Measurements from ENCODE around the gene PCSK5.
A peak's percentile ranks its signal among the peaks of the same experiment; 100 is the strongest.
"Not testable (repeated sequence)": the region's sequence is repeated elsewhere in the genome, so short reads cannot be mapped to it uniquely, and the experiment has no call there.

PCSK5 gene

GRCh38 chr9:75890472-75891276, at the start of gene PCSK5:
Gene PCSK5, plus strand, starts transcription at chr9:75890673. Its CDS starts 509 bp downstream, at chr9:75891182.
- peak; percentile 52 for DNase-seq (ENCODE audit: low read depth in 2 of 2)

- DNase-seq (ENCODE audit: low read depth in 2 of 2): no peak
Measured at GRCh38 chr9:75844321-75844720, 46.2 kb upstream of the PCSK5 start.

GRCh38 chr9:75845806-75846205, 44.7 kb upstream of the PCSK5 start:
- no peak for DNase-seq (ENCODE audit: low read depth in 2 of 2)

GRCh38 chr9:75847085-75847484, 43.4 kb upstream of the PCSK5 start:
- DNase-seq (ENCODE audit: low read depth in 2 of 2): no peak

DNA sequence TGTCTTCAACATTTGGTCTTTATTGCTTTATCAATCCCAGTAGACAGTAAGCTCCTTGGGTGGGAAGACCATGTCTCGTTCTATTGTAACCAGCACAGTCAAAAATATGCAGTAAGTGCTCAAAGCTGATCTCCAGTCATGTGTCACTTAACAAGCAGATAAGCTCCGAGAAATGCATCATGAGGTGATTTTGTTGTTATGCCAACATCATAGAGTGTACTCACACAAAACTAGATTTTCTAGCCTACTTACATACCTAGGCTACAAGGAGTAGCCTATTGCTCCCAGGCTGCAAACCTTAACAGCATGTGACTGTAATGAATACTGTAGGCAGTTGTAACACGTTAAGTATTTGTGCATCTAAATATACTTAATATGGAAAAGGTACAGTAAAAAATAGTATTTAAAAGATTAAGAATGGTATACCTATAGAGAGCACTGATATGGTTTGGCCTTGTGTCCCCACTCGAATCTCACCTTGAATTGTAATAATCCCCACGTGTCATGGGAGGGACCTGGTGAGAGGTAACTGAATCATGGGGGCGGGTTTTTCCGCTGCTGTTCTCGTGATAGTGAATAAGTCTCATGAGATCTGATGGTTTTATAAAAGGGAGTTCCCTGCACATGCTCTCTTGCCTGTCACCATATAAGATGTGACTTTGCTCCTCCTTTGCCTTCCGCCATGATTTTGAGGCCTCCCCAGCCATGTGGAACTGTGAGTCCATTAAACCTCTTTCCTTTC, 39.8 kb upstream of the PCSK5 start:
- no peak for DNase-seq (ENCODE audit: low read depth in 2 of 2)

GRCh38 chr9:75851917-75852316, 38.6 kb upstream of the PCSK5 start:
- DNase-seq (ENCODE audit: low read depth in 2 of 2): no peak

DNA sequence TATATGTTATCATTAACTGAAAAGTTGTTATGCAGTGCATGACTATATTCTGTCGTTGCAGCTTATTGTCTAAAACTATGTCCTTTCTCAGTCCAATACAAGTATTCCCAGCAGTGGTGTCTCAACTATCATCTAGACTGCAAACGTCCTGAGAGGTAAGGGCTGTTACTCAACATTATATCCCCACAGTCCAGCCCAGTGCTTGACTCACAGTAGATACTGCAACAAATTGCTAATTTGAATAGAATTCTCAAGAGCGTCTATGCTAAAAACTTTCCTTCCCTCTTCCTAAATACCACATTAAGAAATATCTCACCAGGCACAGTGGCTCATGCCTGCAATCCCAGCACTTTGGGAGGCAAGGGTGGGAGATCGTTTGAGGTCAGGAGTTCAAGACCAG, 37.7 kb upstream of the PCSK5 start:
- DNase-seq (ENCODE audit: low read depth in 2 of 2): no peak

- no peak for DNase-seq (ENCODE audit: low read depth in 2 of 2)
Measured at GRCh38 chr9:75855509-75855908, 35.0 kb upstream of the PCSK5 start.

GRCh38 chr9:75858497-75859092, 31.9 kb upstream of the PCSK5 start:
- DNase-seq (ENCODE audit: low read depth in 2 of 2): no peak

DNA sequence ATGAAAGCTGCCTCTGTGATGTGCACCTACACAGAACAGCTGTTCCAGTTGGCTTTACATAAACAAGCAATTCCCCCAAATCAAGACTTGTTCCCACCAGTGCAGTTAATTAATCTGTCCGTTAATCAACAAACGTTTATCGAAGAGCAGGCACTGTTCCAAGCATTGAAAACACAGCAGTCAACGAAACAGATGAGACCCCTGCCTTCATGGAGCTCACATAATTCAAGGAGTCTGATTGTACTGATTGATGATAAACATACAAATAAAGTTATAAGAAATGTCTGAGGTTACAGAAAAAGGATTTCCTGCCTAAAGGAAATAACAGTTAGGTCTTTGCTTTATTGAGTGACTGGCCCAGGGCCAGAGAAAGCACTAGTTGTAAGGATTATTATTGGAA, 26.2 kb upstream of the PCSK5 start:
- DNase-seq (ENCODE audit: low read depth in 2 of 2): no peak

- DNase-seq (ENCODE audit: low read depth in 2 of 2): peak in 1 of 2 donors; percentile 18
Measured at GRCh38 chr9:75866273-75866871, 24.1 kb upstream of the PCSK5 start.

DNA sequence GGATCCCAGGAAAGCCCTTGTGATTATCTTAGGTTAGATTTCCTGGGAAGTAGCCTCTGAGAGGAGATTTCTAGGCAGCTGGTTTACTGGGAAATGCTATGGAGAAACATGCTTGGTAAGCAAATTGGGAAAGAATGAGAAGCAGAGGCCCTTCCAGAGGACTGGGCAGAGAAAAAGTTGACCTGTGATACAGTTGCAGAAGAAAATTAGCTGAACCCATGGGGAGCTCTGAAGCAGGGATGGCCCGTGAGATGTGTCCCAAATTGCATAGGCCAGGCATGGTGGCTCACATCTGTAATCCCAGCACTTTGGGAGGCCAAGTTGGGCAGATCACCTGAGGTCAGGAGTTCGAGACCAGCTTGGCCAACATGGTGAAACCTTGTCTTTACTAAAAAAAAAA, 21.9 kb upstream of the PCSK5 start:
- not testable (repeated sequence) for DNase-seq (ENCODE audit: low read depth in 2 of 2)

GRCh38 chr9:75869236-75869635, 21.2 kb upstream of the PCSK5 start:
- no peak for DNase-seq (ENCODE audit: low read depth in 2 of 2)

- no peak for DNase-seq (ENCODE audit: low read depth in 2 of 2)
Measured at GRCh38 chr9:75870450-75870849, 20.0 kb upstream of the PCSK5 start.

GRCh38 chr9:75871624-75872023, 18.8 kb upstream of the PCSK5 start:
- no peak for DNase-seq (ENCODE audit: low read depth in 2 of 2)

DNA sequence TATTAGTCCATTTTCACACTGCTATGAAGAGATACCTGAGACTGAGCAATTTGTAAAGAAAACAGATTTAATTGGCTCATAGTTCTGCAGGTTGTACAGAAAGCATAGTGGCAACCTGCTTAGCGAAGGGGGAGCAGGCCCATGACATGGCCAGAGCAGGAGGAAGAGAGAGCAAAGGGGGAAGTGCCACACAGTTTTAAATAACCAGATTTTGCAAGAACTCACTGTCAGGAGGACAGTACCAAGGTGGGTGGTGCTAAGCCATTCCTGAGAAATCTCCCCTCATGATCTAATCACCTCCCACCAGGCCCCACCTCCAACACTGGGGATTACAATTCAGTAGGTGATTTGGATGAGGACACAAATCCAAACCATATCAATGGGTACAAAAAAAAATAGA, 16.8 kb upstream of the PCSK5 start:
- DNase-seq (ENCODE audit: low read depth in 2 of 2): no peak

DNA sequence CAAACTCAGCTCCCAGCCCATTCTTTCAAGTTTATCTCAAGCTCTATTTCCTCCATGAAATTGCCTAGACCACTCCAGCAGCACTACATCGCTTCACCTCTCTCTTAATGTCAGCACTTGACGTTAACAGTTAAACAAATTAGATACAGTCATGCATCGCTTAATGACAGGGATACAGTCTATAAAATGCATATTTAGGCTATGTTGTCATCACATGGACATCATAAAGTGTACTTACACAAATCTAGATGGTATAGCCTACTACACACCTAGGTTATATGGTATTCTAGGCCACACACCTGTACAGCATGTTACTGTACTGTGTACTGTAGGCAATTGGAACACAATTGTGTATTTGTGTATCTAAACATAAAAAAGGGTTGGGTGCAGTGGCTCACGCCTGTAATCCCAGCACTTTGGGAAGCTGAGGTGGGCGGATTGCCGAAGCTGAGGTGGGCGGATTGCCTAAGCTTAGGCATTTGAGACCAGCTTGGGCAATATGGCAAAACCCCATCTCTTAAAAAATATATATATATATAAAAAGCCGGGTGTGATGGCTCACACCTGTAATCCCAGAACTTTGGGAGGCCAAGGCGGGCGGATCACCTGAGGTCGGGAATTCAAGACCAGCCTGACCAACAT, 13.4 kb upstream of the PCSK5 start:
- DNase-seq (ENCODE audit: low read depth in 2 of 2): no peak

DNA sequence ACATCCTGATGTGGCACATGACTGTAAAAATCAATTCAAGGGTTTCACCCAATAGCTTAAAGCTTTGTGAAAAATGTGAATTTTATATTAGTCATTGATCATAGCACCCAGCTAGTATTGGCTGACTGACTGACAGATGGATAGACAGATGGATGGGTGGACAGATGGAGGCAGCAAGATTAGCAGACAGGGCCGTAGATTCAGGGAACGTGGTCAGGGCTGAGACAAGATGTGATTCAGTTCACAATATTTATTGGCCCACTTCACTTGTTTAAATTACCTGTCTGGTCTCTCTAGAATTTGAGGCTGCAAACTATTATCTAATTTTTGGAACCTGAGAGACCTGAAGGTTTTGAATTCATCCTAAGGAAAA, 12.0 kb upstream of the PCSK5 start:
- no peak for DNase-seq (ENCODE audit: low read depth in 2 of 2)

- no peak for DNase-seq (ENCODE audit: low read depth in 2 of 2)
Measured at GRCh38 chr9:75880618-75881017, 9.9 kb upstream of the PCSK5 start.

DNA sequence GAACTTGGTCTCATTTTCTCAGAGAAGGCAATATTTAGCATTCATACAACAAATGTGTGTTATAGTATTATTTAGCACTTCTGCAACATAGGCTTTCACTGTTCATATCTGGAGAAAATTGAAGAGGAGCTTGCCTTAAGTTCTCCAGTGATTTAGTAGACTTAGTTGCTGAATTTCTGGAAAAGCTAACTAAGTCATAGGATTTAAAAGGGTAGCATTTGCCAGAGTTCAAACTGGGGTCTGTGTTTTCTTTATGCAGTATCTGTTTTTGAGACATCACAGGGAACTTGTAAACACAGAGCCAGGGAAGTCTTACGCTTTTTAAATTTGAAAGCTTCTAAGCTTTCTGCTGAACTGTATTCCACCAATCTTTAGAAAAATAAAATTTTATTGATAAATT, 8.7 kb upstream of the PCSK5 start:
- DNase-seq (ENCODE audit: low read depth in 2 of 2): no peak

GRCh38 chr9:75885652-75886051, 4.8 kb upstream of the PCSK5 start:
- DNase-seq (ENCODE audit: low read depth in 2 of 2): no peak

- DNase-seq (ENCODE audit: low read depth in 2 of 2): no peak
Measured at GRCh38 chr9:75889577-75889976, 896 bp upstream of the PCSK5 start.
